ENCODE results near the gene RASSF5.
"Not testable (repeated sequence)": the region's sequence is repeated elsewhere in the genome, so short reads cannot be mapped to it uniquely, and the experiment has no call there.

Gene RASSF5

GRCh38 chr1:206477110-206477509 lies 30.2 kb upstream of the RASSF5 start:
- no peak for DNase-seq

- DNase-seq: no peak
Measured at GRCh38 chr1:206477581-206478380, 29.6 kb upstream of the RASSF5 start.

GRCh38 chr1:206478746-206479145 lies 28.6 kb upstream of the RASSF5 start:
- DNase-seq: no peak

- DNase-seq: peak; percentile 68
Measured at GRCh38 chr1:206479183-206480125, 27.9 kb upstream of the RASSF5 start.

GRCh38 chr1:206480211-206480610 lies 27.1 kb upstream of the RASSF5 start:
- DNase-seq: no peak

- no peak for DNase-seq
Measured at GRCh38 chr1:206482611-206483010, 24.7 kb upstream of the RASSF5 start.

- DNase-seq: not testable (repeated sequence)
Measured at GRCh38 chr1:206483864-206484263, 23.5 kb upstream of the RASSF5 start.

GRCh38 chr1:206484901-206485300 lies 22.4 kb upstream of the RASSF5 start:
- DNase-seq: no peak

GRCh38 chr1:206486995-206487788 lies 20.1 kb upstream of the RASSF5 start:
- no peak for DNase-seq

- no peak for DNase-seq
Measured at GRCh38 chr1:206487970-206488369, 19.4 kb upstream of the RASSF5 start.

GRCh38 chr1:206488466-206488865 lies 18.9 kb upstream of the RASSF5 start:
- no peak for DNase-seq

GRCh38 chr1:206489980-206490770 lies 17.2 kb upstream of the RASSF5 start:
- DNase-seq: peak; percentile 63 to 76

GRCh38 chr1:206490771-206491405 lies 16.4 kb upstream of the RASSF5 start:
- DNase-seq: no peak

- no peak for DNase-seq
Measured at GRCh38 chr1:206491616-206492015, 15.7 kb upstream of the RASSF5 start.

- no peak for DNase-seq
Measured at GRCh38 chr1:206492589-206492988, 14.7 kb upstream of the RASSF5 start.

- DNase-seq: no peak
Measured at GRCh38 chr1:206493279-206493678, 14.1 kb upstream of the RASSF5 start.

GRCh38 chr1:206495011-206495461 lies 12.3 kb upstream of the RASSF5 start:
- no peak for DNase-seq

GRCh38 chr1:206495493-206496046 lies 11.8 kb upstream of the RASSF5 start:
- no peak for DNase-seq

GRCh38 chr1:206496131-206496793 lies 11.1 kb upstream of the RASSF5 start:
- DNase-seq: no peak

GRCh38 chr1:206497363-206497762 lies 10.0 kb upstream of the RASSF5 start:
- no peak for DNase-seq

- no peak for DNase-seq
Measured at GRCh38 chr1:206497774-206498173, 9.6 kb upstream of the RASSF5 start.

Data from activated CD4-positive, alpha-beta T cell treated with anti-CD3 and anti-CD28 coated beads for 4 hours (primary cell).